HG03108 (cell line): ENCODE data around the gene MAP1LC3A.

Experiments used
- ATAC-seq: cut with Tn5 transposase; IDR thresholded peaks from one replicate; pipeline ENCODE4 v1.9.1; 2021; ENCODE audit warnings: moderate library complexity; ENCODE audit not compliant: unreplicated experiment

Gene MAP1LC3A

DNA sequence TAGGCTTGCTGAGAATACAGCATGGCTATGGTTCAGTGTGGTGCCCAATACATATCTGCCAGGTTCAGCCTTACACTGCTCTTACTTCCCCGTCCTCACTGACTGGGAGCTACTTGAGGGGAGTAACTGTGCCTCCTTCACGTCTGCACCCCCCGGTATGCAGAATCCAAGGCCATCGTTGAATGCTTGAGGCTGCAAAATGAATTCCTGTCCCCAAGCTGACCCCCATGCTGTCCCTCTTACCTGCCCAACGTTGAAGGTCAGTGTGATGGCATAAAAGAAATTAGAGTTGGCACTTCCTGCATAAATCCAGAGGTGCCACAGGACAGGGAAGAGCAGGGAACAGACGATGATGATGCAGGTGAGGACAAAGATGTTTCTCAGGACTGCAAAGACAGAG is 16.3 kb downstream of the MAP1LC3A start:
- ATAC-seq: no peak

GRCh38 chr20:34575271-34575670 is 16.8 kb downstream of the MAP1LC3A start:
- no peak for ATAC-seq

- no peak for ATAC-seq
Measured at GRCh38 chr20:34575756-34576155, 17.2 kb downstream of the MAP1LC3A start.

DNA sequence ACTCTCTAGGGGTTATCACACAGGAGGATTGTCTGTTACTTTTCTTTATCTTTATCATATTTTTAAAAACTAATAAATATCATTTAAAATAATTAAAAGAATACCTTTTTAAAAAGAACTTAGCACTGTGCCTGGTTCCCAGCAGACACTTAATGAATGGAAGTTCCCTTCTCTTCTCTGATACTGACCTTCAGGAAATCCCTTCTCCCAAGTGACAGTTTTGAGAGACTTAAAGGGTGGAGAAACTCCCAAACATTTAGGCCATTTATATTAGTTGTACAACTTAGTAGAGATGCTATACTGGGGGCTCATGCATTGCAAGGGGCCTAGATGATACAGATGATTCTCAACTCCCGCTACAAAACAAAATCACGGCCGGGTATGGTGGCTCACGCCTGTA is 18.5 kb downstream of the MAP1LC3A start:
- no peak for ATAC-seq

- ATAC-seq: no peak
Measured at GRCh38 chr20:34578025-34578424, 19.5 kb downstream of the MAP1LC3A start.

- ATAC-seq: no peak
Measured at GRCh38 chr20:34578521-34578920, 20.0 kb downstream of the MAP1LC3A start.

- no peak for ATAC-seq
Measured at GRCh38 chr20:34579191-34579978, 20.9 kb downstream of the MAP1LC3A start.

DNA sequence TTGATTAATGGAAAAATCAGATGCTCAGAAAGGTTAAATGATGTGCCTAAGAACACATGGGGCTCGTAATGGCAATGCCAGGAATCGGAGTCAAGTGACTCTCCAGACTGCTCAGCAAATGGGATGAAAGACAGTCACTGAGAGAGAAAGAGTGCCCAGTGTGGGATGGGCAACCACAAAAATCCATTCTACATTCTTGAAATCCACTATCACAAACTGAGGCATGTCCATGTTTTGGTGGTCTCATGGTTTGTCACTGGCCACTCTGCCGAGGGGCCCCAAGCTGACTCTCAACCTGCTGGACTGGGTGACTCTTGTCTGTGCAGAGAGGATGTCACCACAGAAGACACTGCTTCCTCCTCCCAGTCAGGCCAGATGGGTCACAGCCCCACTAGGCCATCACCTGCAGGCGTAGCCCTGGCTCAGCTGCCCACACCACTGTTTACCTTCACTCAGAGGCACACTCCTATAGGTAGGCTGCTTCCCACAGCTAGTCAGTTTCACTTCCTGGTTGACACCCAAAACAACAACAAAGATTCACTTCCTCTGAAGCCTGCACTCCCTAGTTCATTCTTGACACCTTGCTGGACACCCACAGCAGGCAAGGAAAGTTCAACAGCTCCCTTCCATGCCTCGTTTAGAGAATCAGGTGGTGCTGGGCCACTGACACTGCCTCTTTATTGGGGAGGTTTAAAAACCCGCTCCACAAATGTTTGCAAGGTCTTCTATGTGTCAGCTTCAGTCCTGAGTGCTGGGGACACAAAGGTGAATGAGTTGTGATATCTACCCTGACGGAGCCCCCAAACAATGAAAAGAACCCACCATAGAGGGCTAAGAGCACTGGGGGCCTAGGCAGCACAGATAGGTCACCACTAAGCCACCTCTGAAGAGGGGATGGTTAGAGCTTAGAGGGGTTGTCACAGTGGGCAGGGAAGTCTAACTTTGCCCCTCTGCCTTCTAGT is 21.7 kb downstream of the MAP1LC3A start:
- ATAC-seq: peak; percentile 70

- peak; percentile 44 for ATAC-seq
Measured at GRCh38 chr20:34581341-34582184, 23.0 kb downstream of the MAP1LC3A start.

- ATAC-seq: no peak
Measured at GRCh38 chr20:34582221-34582620, 23.7 kb downstream of the MAP1LC3A start.

- no peak for ATAC-seq
Measured at GRCh38 chr20:34582911-34583310, 24.4 kb downstream of the MAP1LC3A start.

DNA sequence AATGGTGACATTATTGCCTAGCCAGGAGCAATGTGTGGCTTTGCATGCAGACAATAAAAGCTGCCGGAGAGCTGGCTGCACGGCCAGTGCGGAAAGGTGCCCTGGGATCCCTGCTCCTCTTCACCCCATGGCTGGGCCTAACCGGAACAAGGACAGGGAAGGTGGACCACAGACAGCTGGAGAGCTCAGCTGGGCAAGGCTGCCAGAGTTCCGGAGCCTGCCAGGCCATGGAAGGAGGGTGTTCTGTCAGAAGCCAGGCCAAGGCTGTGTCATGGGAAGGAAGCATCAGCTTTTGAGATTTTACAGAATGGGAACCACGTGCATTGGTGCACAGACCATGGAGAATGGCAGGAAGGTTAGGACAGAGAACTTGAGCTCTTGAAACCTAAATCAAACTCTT is 25.0 kb downstream of the MAP1LC3A start:
- no peak for ATAC-seq

GRCh38 chr20:34585019-34585418 is 26.5 kb downstream of the MAP1LC3A start:
- no peak for ATAC-seq

- no peak for ATAC-seq
Measured at GRCh38 chr20:34586488-34587163, 28.1 kb downstream of the MAP1LC3A start.

GRCh38 chr20:34595377-34596184 is 37.1 kb downstream of the MAP1LC3A start:
- no peak for ATAC-seq

DNA sequence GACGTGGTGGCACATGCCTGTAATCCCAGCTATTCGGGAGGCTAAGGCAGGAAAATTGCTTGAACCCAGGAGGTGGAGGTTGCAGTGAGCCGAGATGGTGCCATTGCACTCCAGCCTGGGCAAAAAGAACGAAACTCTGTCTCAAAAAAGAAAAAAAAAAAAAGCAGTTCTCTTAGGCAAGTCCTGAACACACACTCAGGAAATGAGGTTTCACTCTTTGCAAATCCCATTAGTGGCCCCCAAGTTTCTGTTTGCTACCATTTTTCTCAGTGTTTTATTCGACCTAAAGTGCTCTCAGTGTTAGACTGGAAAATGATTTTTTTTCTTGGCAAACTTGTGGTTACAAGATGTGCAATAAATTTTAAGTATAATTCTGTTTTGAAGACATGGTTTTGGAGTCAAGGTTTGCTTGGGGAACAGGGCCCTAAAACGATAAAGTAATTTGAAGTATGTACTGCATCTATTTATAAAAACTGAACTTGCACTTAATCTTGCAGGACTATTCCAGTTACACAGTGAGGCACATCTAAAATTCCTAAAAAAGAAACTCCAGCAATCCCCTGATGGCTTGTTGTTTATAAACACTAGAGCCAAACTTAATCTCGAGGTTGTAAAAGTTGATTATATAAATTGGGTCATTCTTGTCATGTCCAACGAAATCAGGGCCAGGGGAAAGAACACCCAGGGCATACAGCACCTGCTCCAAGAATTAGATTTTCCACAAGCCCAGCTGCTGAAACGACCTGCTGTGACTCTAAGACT is 42.6 kb downstream of the MAP1LC3A start:
- ATAC-seq: no peak

DNA sequence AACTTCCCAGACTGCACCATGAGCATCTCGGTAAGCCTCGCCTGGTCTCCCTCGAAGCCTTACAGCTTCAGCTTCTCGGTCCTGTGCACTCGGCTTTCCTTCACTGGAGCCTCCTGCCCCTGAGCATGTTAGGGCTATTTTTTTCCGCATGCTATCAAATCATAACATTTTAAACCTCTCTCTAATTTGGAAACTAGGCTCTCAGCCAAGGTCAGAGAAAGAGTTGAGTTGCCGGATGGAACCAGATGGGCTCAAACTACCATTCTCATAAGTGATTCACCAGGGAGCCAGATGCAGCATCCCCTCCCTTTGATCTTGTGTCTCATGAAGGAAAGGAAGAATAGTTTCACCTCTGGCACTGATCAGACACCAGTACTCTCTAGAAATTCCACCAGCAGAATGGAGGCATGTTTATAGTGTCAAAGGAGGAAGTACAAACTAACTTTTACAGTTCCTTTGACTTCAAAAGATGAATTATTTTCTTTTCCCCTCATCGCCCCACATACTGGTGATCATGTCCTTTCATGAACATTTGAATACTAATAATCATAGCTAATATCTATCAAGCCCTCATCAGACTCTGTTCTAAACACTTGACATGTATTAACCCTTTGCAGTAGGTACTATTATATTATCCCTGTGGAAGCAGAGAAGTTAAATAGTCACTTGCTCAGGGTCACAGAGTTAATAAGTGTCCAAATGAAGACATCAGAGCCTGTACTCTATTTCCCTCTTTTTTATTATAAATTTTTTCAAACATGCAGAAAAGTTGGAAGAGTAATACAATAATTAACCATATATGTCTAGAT is 46.7 kb downstream of the MAP1LC3A start:
- no peak for ATAC-seq

DNA sequence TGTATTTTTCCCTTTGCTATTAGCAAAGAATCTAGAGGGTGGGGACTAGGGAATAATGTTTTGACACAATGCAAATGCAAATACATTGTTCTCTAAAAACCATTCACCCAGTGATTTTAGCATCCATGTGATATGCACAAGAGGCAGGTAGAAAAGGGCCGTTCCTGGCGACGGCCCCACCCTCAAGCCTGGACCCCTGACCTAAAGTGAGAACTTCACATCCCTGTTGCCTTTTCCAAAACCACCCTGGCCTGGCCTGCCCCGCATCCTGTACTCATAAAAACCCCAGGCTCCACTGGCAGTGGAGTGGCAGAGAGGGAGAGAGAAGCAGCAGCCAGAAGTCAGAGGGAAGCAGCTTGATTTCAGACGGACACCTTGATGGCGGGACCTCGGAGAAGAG is 48.5 kb downstream of the MAP1LC3A start:
- ATAC-seq: no peak
